ENCODE data around the gene ZFAND3. TPM values are rescaled to one million over a fixed set of nuclear protein-coding genes. Genes with fewer than 3 reads are reported as not detected.

Gene ZFAND3
- total RNA-seq, 1 donor from 2014 or later, result 32.2 TPM

- DNase-seq, result no peak
Observed at GRCh38 chr6:38004908-38005307, 185.4 kb downstream of the ZFAND3 start.

GRCh38 chr6:38011937-38012336 is 192.4 kb downstream of the ZFAND3 start:
- DNase-seq, result no peak

- DNase-seq, result no peak
Observed at GRCh38 chr6:38012573-38012972, 193.0 kb downstream of the ZFAND3 start.

- DNase-seq, result no peak
Observed at GRCh38 chr6:38015341-38015740, 195.8 kb downstream of the ZFAND3 start.

- no peak for DNase-seq
Observed at GRCh38 chr6:38016824-38017223, 197.3 kb downstream of the ZFAND3 start.

GRCh38 chr6:38018755-38019165 is 199.2 kb downstream of the ZFAND3 start:
- DNase-seq, result no peak

- DNase-seq, result no peak
Observed at GRCh38 chr6:38020593-38020992, 201.1 kb downstream of the ZFAND3 start.

- DNase-seq, result no peak
Observed at GRCh38 chr6:38021029-38021428, 201.5 kb downstream of the ZFAND3 start.

- no peak for DNase-seq
Observed at GRCh38 chr6:38021571-38021970, 202.0 kb downstream of the ZFAND3 start.

- no peak for DNase-seq
Observed at GRCh38 chr6:38022688-38023087, 203.2 kb downstream of the ZFAND3 start.

GRCh38 chr6:38024908-38025307 is 205.4 kb downstream of the ZFAND3 start:
- DNase-seq, result no peak

- no peak for DNase-seq
Observed at GRCh38 chr6:38025451-38025850, 205.9 kb downstream of the ZFAND3 start.

GRCh38 chr6:38027685-38028373 is 208.3 kb downstream of the ZFAND3 start:
- no peak for DNase-seq

GRCh38 chr6:38030380-38030779 is 210.9 kb downstream of the ZFAND3 start:
- no peak for DNase-seq

GRCh38 chr6:38032797-38033196 is 213.3 kb downstream of the ZFAND3 start:
- no peak for DNase-seq

GRCh38 chr6:38033442-38033982 is 214.0 kb downstream of the ZFAND3 start:
- DNase-seq, result no peak

GRCh38 chr6:38034274-38034914 is 214.9 kb downstream of the ZFAND3 start:
- DNase-seq, result no peak

- no peak for DNase-seq
Observed at GRCh38 chr6:38035478-38035877, 216.0 kb downstream of the ZFAND3 start.

GRCh38 chr6:38039502-38039901 is 220.0 kb downstream of the ZFAND3 start:
- no peak for DNase-seq

- DNase-seq, result no peak
Observed at GRCh38 chr6:38040254-38040653, 220.7 kb downstream of the ZFAND3 start.

- no peak for DNase-seq
Observed at GRCh38 chr6:38043259-38043753, 223.8 kb downstream of the ZFAND3 start.

- DNase-seq, result no peak
Observed at GRCh38 chr6:38045701-38046305, 226.3 kb downstream of the ZFAND3 start.

- DNase-seq, result no peak
Observed at GRCh38 chr6:38047562-38047961, 228.0 kb downstream of the ZFAND3 start.
